Eye (tissue), 1 donor: ENCODE results near the gene UBE2E3.
"Not testable (repeated sequence)": the region's sequence is repeated elsewhere in the genome, so short reads cannot be mapped to it uniquely, and the experiment has no call there.

ENCODE experiments used
- DNase-seq: peaks from one replicate; pipeline ENCODE4 v3.0.0-alpha.2; 2015

Gene UBE2E3

DNA sequence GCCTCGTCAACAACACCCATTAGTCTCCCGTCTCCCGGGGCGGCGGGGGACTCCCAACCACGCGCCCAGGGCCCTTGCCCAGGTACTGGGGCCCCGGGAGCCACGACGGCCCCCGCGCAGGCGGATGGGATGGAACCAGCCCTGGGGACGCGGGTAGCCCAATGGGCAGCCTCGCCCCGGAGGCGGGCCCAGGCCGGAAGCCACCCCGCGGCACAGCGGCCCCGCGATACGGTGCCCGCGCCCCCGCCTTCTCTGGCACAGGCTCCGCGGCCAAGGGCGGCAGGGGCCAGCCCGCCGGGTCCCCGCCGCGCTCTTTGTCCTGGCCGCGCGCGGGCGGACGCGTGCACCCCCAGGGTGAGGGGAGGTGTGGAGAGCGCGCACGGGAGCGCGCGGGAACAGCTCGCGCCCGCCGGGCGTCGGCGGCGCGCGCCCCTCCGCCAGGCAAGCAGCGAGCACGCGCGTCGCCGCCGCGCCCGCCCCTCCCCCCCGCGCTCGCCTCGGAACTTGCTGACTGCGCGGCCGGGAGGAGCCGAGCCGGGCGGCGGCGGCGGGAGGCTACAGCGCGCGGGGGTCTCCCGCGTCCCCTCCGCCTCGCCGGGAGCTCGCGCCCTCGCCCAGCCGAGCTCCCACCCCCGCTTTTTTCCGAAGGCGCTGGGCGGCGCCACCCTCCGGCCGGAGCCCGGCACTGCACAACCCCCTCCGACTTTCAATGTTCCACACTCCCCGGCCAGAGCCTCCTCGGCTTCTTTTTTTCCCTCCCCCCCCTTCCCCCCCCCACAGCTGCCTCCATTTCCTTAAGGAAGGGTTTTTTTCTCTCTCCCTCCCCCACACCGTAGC lies at the start of gene UBE2E3:
Gene UBE2E3 (plus strand): TSS at position 500 of the 837 bp plus-strand sequence. CDS start 1,438 bp downstream, outside the sequence.
- peak; percentile 95 for DNase-seq

DNA sequence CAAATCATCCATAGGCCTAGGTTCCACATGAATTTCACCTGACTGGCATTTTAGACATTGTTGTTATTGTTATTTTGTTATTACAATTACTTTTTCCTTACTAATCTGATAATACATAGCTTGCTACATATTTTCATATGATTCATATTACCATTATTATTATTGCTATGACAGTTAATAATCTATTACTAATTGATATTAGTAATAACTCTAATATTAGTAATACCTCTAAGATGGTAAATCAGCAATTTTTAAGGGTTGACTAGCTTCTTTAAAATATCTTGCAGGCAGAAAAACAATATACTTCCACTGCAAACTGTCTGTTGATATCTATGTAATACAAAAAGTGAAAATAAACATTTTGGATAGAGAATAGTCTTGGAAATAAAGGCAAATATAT lies 48.6 kb upstream of the UBE2E3 start:
- DNase-seq = no peak

DNA sequence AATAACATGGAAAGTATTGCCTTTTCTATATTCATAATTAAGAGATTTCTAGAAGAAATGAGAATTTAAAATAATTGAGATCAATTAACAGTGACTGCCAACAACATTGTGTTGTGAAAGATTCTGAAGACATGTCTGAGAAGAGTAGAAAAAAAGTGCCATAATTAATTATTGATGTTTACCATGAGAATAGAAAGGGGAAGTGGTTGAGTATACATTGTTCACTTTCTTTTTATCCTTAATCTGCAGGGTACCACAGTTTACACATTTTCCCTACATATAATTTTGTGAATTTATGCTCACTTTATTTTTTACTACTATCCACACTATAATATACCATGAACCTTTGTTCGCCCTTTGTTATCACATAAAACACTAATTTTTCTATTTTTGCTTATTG lies 47.1 kb upstream of the UBE2E3 start:
- no peak for DNase-seq

DNA sequence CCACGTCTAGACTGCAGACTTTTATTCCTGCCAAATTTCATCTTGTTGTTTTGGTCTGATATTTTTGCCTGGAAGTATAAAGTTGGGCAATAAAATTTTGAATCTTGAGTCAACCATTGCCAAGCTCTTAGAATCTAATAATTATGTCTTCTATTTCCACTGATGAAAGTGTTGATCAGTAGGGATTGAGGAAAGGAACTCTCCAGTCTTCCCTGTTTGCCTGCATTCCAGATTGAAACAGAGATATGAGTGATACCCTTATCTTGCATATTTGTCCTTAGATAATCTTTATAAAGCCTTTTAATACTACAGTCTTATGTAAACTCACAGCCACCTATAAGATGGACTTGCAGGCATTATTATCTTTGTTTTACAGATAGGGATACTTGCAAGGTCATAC lies 45.5 kb upstream of the UBE2E3 start:
- no peak for DNase-seq

DNA sequence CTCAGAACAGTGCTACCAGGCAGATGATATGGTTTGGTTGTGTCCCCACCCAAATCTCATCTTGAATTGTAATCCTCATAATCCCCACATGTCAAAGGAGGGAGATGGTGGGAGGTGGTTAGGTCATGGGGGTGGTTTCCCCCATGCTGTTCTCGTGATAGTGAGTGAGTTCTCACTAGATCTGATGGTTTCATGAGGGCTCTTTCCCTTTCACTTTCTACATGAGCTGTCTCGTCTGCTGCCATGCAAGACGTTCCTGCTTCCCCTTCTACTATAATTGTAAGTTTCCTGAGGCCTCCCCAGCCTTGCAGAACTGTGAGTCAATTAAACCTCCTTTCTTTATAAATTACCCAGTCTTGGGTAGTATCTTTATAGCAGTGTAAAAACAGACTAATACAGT lies 42.9 kb upstream of the UBE2E3 start:
- not testable (repeated sequence) for DNase-seq

DNA sequence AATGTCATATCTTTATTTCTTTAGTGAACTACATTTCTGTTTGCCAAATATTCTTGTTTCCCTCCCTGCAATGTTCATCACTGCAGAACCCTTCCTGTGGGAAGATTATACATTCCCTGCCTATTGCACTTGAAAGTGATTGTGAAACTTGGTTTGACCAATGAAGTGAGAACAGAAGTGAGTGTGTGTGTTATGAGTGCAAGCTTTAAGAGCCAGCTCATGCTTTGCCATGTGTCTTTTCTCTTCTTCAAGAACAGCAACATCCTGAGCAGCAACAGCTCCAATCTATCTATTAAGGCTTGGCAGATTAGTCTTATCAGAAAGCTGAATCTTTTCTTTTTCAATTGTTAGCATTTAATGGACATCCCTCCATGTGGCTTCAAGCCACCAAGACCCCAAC lies 42.0 kb upstream of the UBE2E3 start:
- DNase-seq = no peak

DNA sequence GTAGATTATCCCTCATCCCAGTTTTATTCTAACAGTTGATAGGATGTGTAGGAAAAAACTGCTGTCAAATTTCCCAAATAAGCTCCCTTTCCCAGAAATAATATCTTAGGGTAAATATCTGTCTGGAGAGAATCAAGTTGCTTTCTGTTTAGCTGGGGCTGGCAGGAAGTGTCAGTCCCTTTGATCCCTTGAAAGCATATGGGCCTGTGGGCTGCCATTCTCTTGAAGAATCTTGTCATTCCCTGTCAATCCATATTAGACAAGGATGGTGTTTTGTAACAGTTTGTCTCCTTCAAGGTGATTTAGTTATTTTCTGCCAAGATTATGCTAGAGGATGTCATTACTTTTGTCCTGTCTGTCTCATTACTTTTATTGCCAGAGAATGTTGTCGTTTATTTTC lies 37.1 kb upstream of the UBE2E3 start:
- DNase-seq = peak; percentile 24

DNA sequence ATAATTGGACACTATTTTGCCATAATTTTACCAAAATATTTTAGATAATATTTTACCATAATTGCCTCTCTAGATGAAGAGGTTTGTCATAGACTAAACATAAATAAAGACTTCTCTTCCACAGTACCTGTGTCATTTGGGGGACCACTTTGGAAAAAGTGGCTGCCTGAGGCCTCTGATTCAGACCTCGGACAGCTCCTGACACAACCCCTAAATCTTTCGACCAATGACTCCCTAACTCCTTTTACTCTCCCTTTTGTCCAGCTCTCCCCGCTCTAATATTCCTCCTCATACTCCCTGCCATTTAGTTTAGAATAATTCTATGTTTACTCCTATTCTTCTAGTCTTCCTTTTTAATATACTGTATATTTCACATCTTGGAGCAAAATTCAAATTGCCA lies 36.0 kb upstream of the UBE2E3 start:
- no peak for DNase-seq

DNA sequence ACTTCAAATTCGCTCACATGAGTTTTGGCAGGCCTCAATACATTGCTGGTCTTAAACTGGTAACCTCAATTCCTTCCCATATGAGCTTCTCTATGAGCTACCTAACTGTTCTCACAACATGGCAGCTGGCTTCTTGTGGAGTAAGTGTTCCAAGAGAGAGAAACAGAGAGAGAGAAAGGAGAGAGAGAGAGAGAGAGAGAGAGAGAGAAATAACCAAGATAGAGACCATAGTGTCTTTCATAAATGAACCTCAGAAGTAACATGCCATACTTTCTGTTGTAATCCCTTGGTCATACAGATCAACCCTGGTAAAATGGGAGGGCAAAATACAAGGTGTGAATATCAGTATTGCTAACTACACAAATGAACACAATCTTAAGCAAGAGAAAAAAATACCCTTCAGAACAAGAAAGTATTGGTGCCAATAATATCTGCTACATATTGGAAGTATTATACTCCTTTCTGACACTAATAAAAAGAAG lies 33.2 kb upstream of the UBE2E3 start:
- DNase-seq = no peak

DNA sequence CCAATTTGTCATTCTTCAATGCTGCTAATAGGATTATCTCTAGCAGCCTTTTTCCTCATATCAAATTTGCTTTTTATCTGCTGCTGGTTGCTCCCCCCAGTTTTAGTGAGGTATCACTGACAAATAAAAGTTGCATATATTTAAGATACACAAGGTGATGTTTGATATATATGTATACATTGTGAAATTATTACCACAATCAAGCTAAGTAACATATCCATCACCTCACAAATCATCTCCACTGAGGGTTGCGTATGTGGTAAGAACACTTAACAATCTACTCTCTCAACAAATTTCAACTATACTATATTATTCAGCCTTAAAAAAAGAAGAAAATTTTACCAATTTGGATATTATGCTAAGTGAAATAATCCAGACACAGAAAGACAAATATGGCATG lies 30.5 kb upstream of the UBE2E3 start:
- no peak for DNase-seq

DNA sequence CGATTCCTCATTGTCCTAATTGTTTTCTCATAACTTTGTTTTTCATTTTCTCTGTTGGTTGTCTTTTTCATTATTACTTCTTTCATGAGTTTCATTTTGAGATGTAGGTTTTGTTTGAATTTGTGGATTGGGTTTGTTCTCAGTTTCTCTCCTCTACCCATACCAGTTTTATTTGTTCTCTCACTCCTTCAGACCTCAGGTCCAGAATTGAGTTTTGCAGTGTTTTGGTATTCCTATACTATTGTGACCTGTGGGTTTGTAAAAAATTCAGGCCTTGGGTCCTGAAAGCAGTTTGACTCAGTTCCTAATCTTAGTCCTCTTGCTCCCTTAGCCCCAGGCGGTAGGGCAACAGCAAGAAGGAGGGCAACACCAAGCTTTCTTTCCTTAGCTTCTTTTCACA lies 28.3 kb upstream of the UBE2E3 start:
- no peak for DNase-seq

DNA sequence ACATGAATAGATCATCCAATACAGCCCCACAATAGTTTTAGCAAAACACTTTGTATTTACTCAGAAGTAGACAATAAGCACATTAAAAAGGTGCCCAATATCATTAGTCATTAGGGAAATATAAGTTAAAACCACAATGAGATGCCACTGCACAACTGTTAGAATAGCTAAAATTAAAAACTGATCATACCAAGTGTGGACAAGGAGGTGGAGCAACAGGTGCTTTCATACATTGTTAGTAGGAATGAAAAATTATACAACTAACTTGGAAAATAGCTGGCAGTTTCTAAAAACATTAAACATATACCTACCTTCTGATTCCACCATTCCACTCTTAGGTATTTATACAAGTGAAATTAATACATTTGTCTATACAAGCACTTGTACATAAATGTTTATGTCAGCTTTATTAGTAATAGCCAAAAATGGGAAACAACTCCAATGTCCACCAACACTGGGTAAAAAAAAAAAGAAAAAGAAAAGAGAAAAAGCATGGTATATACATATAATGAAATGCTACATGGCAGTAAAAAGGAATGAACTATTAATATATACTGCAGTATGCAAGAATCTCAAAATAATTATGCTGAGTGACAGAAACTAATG lies 27.6 kb upstream of the UBE2E3 start:
- no peak for DNase-seq

DNA sequence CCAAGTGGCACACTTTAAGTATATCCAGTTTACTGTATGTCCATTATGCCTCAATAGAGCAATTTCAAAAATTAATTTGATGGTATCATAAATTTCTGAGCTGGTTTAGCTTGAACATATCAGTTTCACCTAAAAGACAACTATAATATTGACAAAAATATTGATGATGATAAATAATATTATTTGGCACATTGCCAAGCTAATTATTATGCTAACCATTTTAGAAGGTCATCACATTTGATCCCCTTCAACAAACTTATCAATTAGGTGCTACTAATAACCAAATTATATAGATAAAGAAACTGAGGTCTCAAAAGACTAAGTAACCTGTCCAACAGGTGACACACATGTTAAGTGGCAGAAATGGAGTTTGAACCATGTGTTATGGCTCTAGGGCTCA lies 26.9 kb upstream of the UBE2E3 start:
- DNase-seq = no peak

DNA sequence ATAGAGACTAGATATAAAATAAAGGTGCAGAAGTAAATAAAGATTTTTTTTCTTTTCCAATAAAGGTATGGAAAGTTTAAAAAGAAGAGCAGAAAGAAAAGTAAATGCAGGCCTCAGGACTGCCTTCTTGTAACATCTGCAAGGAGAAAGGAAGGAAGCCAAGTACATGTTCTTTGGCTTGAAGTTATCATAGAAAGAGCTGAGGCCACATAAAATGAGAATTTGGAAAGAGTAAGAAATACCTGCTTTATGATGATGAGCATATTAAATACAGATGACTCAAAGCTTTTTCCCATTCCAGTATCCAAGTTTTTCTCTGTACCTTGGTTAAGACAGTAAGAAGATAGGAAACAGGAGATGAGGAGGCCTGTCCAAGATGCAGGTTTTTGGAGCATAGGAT lies 25.3 kb upstream of the UBE2E3 start:
- no peak for DNase-seq

DNA sequence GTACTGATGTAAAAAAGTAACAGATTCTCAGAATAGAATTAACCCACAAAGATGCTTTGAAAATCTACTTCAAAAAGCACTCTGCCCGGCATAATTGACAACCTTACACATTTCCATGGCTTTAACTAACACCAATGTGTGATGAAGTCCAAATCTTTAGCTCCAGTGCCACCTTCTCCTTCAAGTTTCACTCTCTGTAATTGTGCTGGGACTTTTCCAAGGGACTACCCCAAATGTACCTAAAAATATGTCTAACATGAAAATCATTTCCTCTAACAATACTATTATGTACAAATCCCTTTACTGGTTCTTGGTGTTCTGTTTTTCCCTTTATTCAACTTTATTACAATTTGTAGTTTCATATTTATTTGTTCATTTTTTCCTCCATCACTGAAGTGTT lies 20.6 kb upstream of the UBE2E3 start:
- DNase-seq = no peak

DNA sequence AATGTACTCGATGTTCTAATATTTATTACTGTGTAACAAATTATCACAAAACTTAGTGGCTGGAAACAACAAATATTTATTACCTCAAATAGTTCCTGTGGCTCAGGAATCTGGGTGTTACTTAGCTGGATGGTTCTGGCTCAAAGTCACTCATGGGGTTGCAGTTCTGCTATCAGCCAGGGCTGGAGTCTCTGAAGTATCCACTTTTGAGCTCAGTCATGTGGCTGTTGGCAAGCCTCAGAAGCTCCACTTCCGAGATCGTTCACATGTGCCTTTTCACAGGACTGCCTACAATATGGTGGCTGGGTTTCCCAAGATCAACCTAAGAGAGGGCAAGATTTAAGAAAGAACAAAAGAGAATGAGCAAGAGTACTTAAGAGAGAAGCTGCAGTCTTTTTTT lies 19.4 kb upstream of the UBE2E3 start:
- DNase-seq = no peak

DNA sequence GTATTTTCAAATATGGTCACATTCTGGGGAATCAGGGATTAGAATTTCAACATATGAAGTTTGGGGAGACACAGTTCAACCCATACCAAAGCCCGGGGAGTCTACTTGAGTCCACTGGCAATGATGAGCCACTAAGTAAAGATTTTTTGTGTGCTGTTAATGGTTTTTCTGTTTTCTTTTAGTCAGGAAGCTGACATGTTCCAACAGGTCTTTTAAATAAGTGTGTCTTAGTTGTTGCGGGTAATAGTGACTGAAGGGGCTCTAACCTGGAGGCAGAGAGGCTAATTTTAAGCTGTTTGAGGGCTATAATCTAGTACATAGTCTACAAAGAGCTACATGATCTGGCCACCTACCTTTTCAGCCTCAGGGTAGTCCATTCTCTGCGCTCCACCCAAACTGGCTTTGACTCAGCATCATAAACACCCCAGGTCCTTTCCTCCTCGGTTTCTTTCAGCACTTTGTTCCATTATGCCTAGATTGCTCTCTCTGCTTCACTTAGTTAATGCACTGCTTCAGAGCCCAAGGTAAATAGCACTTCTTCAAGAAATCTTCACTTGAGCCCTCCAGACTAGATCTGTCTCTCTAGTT lies 17.6 kb upstream of the UBE2E3 start:
- no peak for DNase-seq

DNA sequence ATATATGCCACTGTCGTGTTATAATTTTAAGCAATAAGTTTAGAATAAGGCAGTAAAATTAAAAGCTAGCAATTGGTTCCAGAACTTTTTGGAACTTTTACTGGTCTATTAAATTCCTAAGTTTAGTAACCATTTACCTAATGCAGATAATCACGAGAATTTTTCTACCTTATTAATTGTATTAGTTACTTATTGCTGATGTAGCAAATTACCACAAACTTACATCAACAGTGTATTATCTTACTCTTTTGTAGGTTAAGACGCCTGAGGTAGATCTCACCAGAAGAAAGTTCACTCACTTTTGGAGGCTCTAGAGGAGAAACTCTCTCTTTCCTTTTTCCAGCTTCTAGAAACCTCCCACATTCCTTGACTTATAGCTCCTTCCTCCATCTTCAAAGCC lies 14.0 kb upstream of the UBE2E3 start:
- no peak for DNase-seq

DNA sequence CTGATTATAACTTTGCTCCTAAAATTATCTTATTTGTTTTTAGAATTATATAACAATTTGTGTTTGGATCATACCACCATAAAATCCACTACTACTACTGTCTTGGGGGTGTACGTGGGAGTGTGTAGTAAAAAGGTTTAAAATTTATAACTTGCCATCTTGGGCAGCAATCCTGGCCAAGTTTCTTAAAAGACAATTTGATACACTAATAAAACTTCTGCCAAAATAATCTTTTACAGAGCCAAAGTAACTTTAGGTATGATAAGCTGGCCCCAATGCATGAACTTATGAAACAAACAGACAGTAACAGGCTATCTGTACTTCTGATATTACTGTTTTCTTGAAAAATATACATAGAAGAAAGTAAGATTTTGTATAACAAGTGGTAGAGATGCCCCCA lies 11.3 kb upstream of the UBE2E3 start:
- DNase-seq = no peak

DNA sequence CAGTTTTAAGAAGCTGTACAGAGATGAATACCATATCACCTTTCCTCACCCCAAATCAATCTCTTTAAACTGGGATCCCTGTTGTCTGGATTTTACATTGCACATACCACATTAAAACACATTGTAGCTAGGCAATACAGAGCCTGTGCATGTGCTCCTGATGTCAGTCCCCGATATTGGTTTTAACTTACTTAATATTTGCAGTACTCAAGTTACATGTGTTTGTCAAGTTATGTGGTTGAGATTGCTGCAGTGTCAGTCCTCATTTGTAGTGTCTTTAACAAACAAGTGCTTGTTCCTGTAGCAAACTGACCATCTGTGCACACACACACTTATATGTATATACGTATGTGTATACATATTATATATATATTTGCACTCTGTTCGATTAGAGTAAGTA lies 10.4 kb upstream of the UBE2E3 start:
- no peak for DNase-seq

DNA sequence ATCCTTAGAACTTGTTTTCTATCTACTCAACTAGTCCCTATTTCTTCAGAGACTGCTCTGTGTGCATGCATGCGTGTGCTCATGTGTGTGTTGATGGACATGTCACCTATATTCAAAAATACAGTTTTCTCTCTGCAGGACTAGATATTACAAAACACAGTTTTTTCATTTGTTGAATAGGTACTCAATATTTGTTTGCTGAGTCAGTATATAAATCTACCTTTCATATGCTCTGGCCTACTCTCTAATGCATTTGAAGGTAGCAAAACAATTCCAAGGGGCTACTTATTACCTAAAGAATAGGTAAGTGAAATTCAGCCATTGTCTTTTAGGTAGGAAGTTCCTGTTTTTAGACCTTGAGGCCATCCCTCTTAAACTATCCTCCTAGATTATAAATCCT lies 8.6 kb upstream of the UBE2E3 start:
- no peak for DNase-seq

DNA sequence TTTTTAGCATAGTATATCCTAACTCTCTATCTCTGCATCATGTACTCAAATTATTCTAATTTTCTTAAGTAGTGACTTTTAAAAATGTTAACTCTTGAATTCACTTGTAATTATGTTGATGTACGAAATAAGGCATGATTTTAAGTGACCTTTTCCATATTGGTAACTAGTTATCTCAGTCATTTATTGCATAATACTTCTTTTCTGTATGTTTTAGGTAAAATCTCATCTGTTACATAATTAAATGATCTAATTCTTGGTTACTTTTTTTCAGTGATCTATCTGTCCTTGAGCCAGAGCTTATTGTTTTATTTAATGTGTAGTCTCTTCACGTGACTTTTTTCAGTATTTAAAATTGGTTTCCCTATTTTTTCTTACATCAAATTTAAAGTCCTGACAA lies 4.8 kb upstream of the UBE2E3 start:
- no peak for DNase-seq

DNA sequence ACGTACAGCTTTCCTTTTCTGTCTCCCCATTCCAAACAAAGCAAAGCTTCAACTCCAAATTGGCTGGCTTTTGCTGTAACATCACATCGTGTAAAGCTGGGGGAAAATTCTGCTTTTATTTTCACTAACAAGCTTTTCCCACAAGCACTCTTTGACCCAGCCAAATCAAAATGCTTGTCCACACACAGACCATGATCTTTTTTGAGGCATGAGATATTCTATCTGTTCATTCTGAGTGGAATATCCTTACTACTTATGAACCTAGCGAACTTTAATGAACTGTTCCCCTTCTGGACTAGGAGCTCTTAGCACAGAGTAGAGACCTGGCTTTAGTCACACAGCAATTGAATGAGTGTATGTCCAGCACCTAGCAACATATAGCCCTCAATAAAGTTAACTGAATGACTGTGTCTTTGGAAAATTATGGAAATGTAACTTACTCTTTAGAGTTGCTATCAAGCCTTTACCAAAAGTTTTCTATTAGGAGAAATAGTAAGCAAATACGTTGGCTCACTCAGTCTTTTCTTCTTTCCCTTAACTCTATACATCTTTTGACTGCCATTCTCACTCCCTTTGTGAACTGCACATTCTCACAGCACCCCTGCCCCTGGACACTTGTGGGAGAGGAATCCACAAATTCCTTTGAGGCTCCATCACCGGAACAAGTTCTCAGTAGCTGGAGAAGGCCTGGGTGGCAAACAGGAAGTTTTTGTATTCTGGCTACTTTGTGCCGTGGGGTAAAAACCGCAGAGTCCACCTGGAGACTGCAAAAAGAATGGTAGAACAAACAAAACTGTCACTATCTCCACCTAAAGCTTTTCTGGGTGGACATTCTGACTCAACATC lies 1.3 kb upstream of the UBE2E3 start:
- DNase-seq = peak; percentile 35
